GM21737 (cell line): Measurements from ENCODE around the gene DCC.

Source experiments
- ATAC-seq: cut with Tn5 transposase; IDR thresholded peaks from one replicate; pipeline ENCODE4 v1.9.1; 2021; ENCODE audit warnings: mild to moderate bottlenecking, moderate library complexity; ENCODE audit not compliant: unreplicated experiment

DCC gene

DNA sequence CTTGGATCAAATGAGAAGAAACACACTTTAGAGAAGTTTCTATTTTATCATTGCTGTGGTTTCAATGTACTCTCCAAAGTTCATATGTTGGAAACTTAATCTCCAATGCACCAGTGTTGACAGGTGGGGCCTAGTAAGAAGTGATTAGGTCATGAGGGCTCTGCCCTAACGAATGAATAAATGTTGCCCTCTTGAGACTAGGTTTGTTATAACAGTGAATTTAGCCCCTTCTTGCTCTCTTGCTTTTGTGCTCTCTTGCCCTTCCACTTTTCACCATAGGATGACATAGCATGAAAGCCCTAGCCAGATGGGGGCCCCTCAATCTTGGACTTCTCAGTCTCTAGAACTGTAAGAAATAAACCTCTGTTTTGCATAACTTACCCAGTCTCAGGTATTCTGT, 664.8 kb downstream of the DCC start:
- no peak for ATAC-seq

- ATAC-seq: no peak
Observed at GRCh38 chr18:53018791-53019190, 678.8 kb downstream of the DCC start.

GRCh38 chr18:53025247-53025646, 685.2 kb downstream of the DCC start:
- ATAC-seq: no peak

DNA sequence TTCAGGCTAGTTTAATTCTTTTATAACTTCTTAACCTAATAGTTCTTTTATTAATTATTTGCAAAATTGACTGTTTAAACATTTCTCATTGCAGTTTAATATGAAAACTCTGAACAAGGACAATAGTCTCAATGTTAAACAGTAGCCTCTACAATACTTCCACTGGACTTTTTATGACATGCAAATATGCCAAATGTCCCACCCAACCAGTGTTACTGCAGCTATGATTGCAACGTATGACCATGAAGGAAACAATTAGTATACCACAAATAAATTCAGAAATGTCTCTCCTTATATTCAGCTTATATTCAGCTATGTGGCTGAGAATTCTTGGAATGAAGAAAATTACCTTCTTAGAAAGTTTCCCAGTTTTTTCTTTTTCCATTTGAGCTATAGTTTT, 688.6 kb downstream of the DCC start:
- ATAC-seq: no peak

DNA sequence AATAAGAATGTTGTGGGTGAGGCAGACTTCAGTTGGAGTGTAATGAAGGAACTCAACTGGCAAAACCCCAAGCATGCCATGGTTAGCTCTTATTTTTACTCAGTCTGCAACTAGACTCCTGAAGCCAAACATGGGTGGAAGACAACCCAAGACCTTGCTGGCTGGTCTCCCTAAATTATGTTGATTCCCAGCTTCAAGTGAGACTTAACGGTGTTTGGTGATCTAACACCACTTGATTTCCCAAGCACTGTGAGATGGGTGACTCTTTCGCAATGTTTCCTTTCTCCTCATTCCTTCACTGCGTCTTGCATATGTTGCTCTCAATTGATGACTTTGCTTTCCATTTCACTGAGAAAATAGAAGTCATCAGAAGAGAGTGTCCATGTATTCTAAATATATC, 693.1 kb downstream of the DCC start:
- no peak for ATAC-seq

DNA sequence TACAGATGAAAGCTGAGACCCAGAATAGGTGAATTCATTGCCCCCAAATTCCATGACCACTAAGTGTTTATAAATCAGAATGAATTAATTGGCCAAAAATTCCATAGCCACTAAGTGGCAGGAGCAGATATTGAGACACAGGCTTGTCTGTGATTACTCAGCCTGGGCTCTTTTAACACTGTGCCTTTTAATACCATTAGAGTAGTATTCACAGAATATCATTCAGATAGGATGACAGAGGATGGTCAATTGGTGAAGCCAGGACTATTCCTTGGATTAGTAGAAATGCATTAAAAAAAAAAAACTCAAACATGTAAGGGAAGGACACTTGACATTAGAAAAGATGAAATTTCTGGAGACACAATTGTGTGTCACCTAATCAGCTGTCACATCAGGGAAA, 698.6 kb downstream of the DCC start:
- no peak for ATAC-seq

- ATAC-seq: no peak
Observed at GRCh38 chr18:53040286-53040685, 700.3 kb downstream of the DCC start.

GRCh38 chr18:53056064-53056463, 716.1 kb downstream of the DCC start:
- ATAC-seq: no peak

- ATAC-seq: no peak
Observed at GRCh38 chr18:53070788-53071187, 730.8 kb downstream of the DCC start.

- no peak for ATAC-seq
Observed at GRCh38 chr18:53080687-53081086, 740.7 kb downstream of the DCC start.

DNA sequence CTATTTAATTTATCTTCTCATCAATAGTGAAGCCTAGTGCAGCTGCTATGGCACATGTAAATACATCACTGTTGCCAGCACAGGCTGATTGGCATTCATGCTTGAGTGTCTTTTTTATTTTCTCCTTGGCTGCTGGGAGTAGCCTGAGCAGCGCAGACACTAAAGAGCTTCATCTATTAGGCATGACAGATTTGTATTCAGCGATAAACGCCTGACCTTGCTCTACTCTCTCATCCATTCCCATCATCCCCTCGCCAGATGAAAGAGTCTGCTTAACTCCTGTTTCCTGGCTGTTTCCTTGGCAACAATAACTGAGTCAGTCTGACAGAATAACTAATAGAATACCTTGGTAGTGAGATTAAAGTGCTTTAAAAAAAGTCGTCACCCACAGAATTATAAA, 753.6 kb downstream of the DCC start:
- no peak for ATAC-seq

DNA sequence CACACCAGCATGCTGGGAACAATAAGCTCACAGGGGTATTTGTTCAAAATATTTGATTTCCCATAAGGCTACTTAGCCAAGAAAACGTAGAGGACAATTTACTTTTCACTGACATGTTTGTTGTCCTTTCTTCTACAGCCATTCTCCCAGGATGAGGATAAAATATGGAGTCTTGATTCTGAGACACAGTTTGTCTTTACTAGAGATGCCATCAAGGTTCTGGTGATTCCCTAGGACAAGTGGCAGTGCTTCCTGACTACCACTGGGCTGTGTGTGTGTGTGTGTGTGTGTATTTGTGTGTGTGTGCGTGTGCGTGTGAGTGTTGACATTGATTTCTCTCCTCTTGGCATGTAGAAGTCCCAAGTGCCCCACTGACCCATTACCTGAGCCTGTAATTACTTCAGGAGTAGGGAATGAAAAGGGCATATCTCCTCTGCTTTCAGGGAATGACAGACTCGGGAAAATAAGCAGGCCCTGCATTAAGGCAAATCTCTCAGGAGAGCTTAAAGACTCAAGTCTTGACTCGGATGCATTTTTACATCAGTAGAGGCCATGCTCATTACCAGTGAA, 761.6 kb downstream of the DCC start:
- ATAC-seq: no peak

DNA sequence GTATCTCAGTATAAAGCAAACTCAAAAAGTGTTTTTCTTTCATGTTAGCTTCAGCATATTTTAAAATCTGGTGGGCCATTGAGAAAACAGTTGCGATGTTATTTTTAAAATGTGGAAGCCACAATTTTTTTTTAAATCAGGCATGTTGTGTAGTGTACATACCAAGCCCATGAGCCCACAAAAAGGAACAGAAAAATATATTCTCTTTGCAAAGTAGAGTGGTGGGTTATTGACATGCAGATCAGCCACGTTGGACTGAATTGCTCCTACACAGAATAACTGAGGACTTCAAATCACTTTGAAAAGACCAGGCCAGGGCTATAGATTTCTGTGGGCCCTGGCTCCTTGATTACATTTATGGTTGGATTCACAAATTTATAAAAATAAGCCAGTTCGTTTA, 774.4 kb downstream of the DCC start:
- ATAC-seq: no peak

DNA sequence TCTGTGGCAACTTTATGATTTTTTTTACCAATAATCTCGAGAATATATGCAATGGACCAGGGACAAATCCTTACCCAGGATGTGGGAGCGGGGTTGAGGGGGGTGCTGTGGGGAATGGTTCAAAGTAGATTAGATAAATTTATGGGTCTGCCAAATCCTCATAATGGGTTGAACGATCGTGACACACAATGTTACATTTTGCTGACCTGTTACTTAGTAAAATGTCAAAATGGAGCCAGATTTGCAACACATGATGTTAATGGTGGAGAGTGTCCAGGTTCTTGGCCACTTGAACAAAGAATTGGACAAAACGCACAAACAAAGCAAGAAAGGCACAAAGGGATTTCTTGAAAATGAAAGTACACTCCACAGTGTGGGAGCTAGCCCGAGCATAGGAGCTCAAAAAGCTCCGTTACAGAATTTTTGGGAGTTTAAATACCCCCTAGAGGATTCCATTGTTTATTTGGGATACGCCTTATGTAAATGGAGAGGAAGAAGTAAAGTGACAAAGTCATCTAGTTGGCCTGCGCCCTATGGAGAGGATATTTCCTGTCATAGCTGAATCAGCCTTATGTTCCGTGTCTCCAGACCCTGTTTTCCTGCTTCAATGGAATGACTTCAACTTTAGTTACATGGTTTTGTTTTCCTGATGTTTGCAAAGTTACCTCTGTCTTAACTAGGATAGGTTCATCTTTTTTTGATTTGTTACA, 776.0 kb downstream of the DCC start:
- no peak for ATAC-seq

DNA sequence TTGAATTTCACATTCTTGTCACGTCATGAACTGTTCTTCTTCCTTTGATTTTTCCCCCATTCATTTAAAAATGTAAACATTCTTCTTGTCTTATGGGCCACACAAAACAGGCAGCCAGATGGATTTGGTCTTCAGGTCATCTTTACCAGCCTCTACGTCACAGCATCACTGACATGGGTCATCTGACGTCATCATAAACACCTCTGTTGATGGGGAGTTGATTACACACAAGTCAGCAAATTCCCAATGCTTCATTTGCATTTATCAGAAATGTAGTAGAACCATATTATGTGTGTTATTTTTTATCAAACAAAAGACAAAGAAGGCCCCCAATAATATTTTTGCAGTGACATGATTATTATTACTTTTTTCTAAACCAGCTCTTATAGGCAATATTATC, 777.9 kb downstream of the DCC start:
- ATAC-seq: no peak

GRCh38 chr18:53126210-53126609, 786.2 kb downstream of the DCC start:
- ATAC-seq: no peak

DNA sequence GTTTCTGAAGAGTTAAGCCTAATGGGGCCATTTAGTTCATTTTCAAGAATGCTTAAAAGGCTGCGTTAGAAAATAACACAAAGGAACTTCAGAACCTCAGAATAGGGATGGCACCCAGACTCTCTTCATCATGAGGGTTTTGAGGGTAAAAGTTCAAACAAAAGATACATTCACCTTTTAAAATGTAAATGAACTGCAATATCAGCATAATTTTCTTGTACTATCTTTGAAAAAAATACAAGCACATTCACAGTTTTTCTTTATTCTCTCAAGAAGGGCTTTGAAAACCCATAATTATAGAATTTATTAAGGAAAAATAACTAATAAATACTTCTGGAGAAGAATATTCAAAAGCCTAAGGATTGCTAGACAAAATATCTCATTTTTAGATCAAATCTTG, 791.0 kb downstream of the DCC start:
- no peak for ATAC-seq

GRCh38 chr18:53134711-53135110, 794.7 kb downstream of the DCC start:
- ATAC-seq: no peak

DNA sequence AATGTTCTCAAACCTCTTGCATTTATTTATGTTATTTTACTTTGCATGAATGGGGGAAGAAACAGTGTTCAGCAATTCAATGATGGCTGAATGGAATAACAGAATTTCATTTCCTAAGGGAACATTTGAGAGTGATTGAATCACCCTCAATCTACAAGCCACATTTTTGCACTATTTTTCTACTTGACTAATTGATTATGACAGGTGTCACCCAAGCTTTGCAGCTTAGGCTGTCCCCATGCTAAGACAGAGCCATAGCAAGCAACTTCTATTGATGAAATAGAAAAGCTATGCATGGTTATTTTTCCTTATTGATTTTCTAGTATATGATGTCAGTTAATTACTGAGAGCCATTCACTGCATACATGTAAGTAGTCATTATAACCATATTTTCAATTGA, 795.7 kb downstream of the DCC start:
- no peak for ATAC-seq

DNA sequence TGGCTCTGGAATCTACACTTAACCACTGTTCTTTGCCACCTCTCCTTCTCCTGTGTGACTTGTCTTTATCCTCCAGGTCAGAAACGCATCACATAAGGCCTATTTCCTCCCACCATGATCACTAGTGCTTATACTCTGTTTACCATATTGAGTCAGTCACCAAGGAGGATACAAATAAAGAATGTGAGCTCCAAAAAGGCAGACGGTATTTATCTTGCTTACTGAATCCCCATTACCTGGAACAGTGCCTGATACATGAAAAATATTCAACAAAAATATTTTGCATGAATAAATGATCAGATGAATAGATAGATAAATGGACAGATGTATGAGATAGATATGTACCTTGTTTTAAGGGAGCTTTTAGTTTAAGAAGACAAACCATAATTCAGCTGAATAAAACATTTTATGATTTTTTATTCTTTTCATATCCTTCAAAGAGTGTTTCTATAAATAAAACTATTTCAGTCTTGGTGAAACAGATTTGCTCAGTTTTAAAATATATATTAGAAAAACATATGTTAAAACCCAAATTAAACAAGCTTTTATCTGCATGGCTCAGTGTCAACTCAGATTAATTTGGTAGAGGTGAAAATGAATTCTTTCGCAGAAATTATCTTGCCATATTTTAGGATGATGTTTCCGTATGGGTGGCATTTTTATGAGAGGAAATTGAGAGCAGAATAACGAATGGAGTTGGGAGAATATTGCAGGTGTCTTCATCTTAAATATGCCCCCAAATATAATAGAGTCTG, 799.9 kb downstream of the DCC start:
- ATAC-seq: no peak

GRCh38 chr18:53142005-53142404, 802.0 kb downstream of the DCC start:
- no peak for ATAC-seq

GRCh38 chr18:53147472-53147871, 807.5 kb downstream of the DCC start:
- ATAC-seq: no peak
